Testis (tissue), 2 donors: ENCODE data around the gene NYAP2.

ENCODE experiments used
- CTCF ChIP-seq, 3 experiments: fragments of 450-650 bp in 2 of 3; fragments of 200-600 bp in 1 of 3; sonication (generic) in 1 of 3; IDR thresholded peaks; one replicate each; pipeline ENCODE4 v1.5.1; 2016 to 2019; ENCODE audit warnings: antibody characterized with exemption in 3 of 3, mild to moderate bottlenecking in 2 of 3, moderate library complexity in 1 of 3
- POLR2A ChIP-seq: fragments of 450-650 bp; IDR thresholded peaks from one replicate; pipeline ENCODE4 v1.6.1; 2017; ENCODE audit warnings: antibody characterized with exemption, mild to moderate bottlenecking, moderate library complexity

- no peak for TF ChIP-seq CTCF (IDR thresholded peaks at IDR 0.05)
- TF ChIP-seq POLR2A = no peak
Observed at GRCh38 chr2:225600865-225601264, 201.4 kb downstream of the NYAP2 start.
